DND-41 (cell line): ENCODE measurements around the gene ZNF208.
A peak's percentile ranks its signal among the peaks of the same experiment; 100 is the strongest.
"Not testable (repeated sequence)": the region's sequence is repeated elsewhere in the genome, so short reads cannot be mapped to it uniquely, and the experiment has no call there.

Source experiments
- ATAC-seq: fragments of 200-7000 bp; cut with Tn5 transposase; 3 replicates; pipeline ENCODE4 v1.9.1; 2021; ENCODE audit warnings: low read depth; ENCODE audit not compliant: insufficient read depth
- DNase-seq: peaks from one replicate; pipeline ENCODE4 v3.0.0-alpha.2; 2020
- H2AFZ ChIP-seq: 2 replicates; pipeline ENCODE4 v1.6.0; 2012; ENCODE audit warnings: low read depth, low read length
- H3K27ac ChIP-seq: 2 replicates; pipeline ENCODE4 v1.5.1; 2012; ENCODE audit warnings: low read length, inconsistent platforms
- H3K27me3 ChIP-seq: fragments of 200-600 bp; sonication (generic); 2 replicates; pipeline ENCODE4 v1.6.0; 2012; ENCODE audit warnings: low read length, mild to moderate bottlenecking, inconsistent platforms; ENCODE audit not compliant: insufficient read depth, poor library complexity
- H3K36me3 ChIP-seq: 2 replicates; pipeline ENCODE4 v1.5.1; 2012; ENCODE audit warnings: low read length, inconsistent platforms; ENCODE audit not compliant: insufficient read depth
- H3K4me1 ChIP-seq: 2 replicates; pipeline ENCODE4 v1.5.1; 2012; ENCODE audit warnings: mild to moderate bottlenecking, low read length; ENCODE audit not compliant: insufficient read depth
- H3K4me2 ChIP-seq: 2 replicates; pipeline ENCODE4 v1.6.0; 2012; ENCODE audit warnings: mild to moderate bottlenecking, moderate library complexity, low read length, inconsistent platforms; ENCODE audit not compliant: insufficient read depth
- H3K4me3 ChIP-seq, 2 experiments: fragments of 200-600 bp in 1 of 2; shearing (Covaris generic) in 1 of 2; 2 replicates each; pipeline ENCODE4 v1.5.1; 2012 to 2016; ENCODE audit warnings: inconsistent platforms in 2 of 2, low read length in 2 of 2, mild to moderate bottlenecking in 2 of 2, low read depth in 1 of 2, moderate library complexity in 1 of 2
- H3K79me2 ChIP-seq: 2 replicates; pipeline ENCODE4 v1.6.0; 2012; ENCODE audit warnings: low read length, inconsistent platforms; ENCODE audit not compliant: insufficient read depth
- H3K9ac ChIP-seq: 2 replicates; pipeline ENCODE4 v1.6.0; 2012; ENCODE audit warnings: low read depth, mild to moderate bottlenecking, inconsistent platforms, low read length, moderate library complexity
- H3K9me3 ChIP-seq: 2 replicates; pipeline ENCODE4 v1.5.1; 2012; ENCODE audit warnings: low read length, moderate library complexity, mild to moderate bottlenecking, inconsistent platforms; ENCODE audit not compliant: insufficient read depth, severe bottlenecking
- H4K20me1 ChIP-seq: 2 replicates; pipeline ENCODE4 v1.6.0; 2012; ENCODE audit warnings: low read length; ENCODE audit not compliant: insufficient read depth
- EZH2 ChIP-seq: IDR thresholded peaks from 3 replicates; pipeline ENCODE4 v1.6.1; 2012; ENCODE audit warnings: borderline replicate concordance, low read depth, mild to moderate bottlenecking, moderate library complexity, low read length, inconsistent platforms; ENCODE audit not compliant: severe bottlenecking
- TF ChIP-seq, protein P1 (sequence below): IDR thresholded peaks from 2 replicates; pipeline ENCODE4 v1.5.1; 2012; ENCODE audit warnings: borderline replicate concordance, low read length, moderate library complexity, mild to moderate bottlenecking; ENCODE audit not compliant: poor library complexity, severe bottlenecking; ENCODE audit errors: extremely low read depth

The ZNF208 gene

DNA sequence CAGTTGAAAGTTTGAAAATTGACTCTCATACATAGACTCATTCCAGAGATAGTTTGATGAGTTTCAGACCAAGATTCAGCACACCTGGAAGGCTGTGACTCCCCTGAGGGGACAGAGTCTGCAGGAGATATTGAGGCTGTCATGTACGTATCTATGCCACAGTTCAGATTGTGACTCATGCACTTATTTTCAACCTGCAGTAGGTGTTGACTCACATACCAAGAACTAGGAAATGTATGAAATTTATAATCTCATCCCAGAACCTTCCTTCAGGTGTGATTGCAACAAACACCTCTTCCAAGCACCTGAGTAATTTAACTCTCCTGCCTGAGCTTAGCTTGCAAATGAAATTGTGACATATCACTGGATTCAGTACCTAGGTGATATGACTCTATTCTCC lies 110.3 kb downstream of the ZNF208 start:
- Histone ChIP-seq H3K4me1 (no peaks in the 10 kb centered on the region), H3K27me3 (no peaks in the 10 kb centered on the region), H3K27ac (no peak overlapping the region), H3K4me3 (no peak overlapping the region), H4K20me1 (no peaks in the 10 kb centered on the region), H3K36me3 (no peaks in the 10 kb centered on the region), H3K79me2 (no peaks in the 10 kb centered on the region), H3K4me2 (no peak overlapping the region), H3K9me3 (no peaks in the 10 kb centered on the region), H3K9ac (no peak overlapping the region), H2AFZ (no peak overlapping the region)
- ATAC-seq (no peak), DNase-seq (no peak)
- TF ChIP-seq, protein P1, sequence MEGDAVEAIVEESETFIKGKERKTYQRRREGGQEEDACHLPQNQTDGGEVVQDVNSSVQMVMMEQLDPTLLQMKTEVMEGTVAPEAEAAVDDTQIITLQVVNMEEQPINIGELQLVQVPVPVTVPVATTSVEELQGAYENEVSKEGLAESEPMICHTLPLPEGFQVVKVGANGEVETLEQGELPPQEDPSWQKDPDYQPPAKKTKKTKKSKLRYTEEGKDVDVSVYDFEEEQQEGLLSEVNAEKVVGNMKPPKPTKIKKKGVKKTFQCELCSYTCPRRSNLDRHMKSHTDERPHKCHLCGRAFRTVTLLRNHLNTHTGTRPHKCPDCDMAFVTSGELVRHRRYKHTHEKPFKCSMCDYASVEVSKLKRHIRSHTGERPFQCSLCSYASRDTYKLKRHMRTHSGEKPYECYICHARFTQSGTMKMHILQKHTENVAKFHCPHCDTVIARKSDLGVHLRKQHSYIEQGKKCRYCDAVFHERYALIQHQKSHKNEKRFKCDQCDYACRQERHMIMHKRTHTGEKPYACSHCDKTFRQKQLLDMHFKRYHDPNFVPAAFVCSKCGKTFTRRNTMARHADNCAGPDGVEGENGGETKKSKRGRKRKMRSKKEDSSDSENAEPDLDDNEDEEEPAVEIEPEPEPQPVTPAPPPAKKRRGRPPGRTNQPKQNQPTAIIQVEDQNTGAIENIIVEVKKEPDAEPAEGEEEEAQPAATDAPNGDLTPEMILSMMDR = no peak
- TF ChIP-seq EZH2 = no peak

DNA sequence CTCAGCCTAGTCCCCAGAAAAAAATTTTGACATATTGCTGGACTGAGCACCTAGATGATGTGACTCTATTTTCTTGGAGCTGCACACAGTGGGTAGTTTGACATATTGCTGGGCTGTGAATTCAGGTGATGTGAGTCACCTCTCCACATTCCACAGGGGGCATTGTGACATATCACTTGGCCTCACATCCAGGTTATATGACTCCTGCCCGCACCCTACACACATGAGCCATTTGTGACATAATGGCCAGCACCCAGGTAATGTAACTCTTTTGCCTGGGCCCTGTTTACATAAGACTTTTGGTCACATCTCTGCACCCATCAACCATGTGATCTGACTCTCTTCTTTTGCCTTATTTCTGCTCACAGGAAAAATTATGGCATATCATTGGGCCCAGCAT lies 119.7 kb downstream of the ZNF208 start:
- H2AFZ ChIP-seq = no peak overlapping the region
- H4K20me1 ChIP-seq = no peaks in the 10 kb centered on the region
- no peaks in the 10 kb centered on the region for H3K27me3 ChIP-seq
- H3K79me2 ChIP-seq = no peaks in the 10 kb centered on the region
- DNase-seq (no peak), ATAC-seq (no peak)
- no peak overlapping the region for H3K27ac ChIP-seq
- H3K4me1 ChIP-seq = no peaks in the 10 kb centered on the region
- H3K9me3 ChIP-seq = no peaks in the 10 kb centered on the region
- no peak for TF ChIP-seq EZH2
- TF ChIP-seq, protein P1 = no peak
- no peak overlapping the region for H3K4me3 ChIP-seq
- no peak overlapping the region for H3K4me2 ChIP-seq
- no peak overlapping the region for H3K9ac ChIP-seq
- no peaks in the 10 kb centered on the region for H3K36me3 ChIP-seq

DNA sequence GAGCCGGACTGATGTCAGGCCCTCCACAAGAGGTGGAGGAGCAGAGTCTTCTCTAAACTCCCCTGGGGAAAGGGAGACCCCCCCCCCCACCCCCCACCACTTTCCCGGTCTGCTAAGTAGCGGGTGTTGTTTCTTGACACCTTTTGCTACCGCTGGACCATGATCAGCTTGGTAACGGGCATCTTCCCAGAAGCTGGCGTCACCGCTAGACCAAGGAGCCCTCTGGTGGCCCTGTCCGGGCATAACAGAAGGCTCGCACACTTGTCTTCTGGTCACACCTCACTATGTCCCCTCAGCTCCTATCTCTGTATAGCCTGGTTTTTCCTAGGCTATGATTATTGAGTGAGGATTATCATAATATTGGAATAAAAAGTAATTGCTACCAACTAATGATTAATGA lies 120.7 kb downstream of the ZNF208 start:
- not testable (repeated sequence) for H3K27me3 ChIP-seq, H3K4me2 ChIP-seq, ATAC-seq, H3K9me3 ChIP-seq, H3K9ac ChIP-seq, H2AFZ ChIP-seq, H3K27ac ChIP-seq, H3K79me2 ChIP-seq, H4K20me1 ChIP-seq, H3K4me1 ChIP-seq, H3K36me3 ChIP-seq, H3K4me3 ChIP-seq
- peak; percentile 27 for DNase-seq

DNA sequence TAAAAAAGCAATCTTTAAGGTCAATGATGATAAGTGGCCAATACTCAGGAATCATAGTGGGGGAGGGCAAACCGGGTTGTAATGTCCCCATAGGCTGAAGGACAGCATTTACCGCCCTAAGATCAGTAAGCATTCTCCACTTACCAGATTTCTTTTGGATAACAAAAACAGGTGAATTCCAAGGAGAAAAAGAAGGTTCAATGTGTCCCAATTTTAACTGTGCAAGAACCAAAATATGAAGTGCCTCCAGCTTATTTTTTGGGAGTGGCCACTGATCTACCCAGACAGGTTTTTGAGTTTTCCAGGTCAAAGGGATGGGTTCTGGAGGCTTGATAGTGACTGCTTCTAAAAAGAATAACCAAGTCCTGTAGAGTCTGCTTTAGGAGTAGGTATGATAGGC lies 125.2 kb downstream of the ZNF208 start:
- H3K4me1 ChIP-seq, H3K4me2 ChIP-seq, H2AFZ ChIP-seq, DNase-seq, H3K9me3 ChIP-seq, H3K27me3 ChIP-seq, H3K4me3 ChIP-seq, H3K79me2 ChIP-seq, ATAC-seq, H3K27ac ChIP-seq, H4K20me1 ChIP-seq, H3K9ac ChIP-seq, H3K36me3 ChIP-seq: not testable (repeated sequence)

DNA sequence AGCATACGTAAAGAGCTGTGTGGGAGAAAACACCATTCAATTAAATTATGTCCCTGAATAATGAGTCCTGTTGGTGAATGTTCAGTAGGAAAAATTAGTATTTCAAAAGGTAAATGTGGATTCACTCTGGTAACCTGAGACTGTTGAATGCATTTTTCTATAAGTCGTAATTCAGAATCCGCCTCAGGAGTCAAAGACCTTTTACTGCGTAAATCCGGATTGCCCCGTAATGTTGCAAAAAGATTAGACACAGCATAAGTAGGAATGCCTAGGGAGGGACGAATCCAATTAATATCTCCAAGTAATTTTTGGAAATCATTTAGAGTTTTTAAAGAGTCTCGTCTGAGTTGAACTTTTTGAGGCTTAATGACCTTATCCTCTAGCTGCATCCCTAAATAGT lies 126.0 kb downstream of the ZNF208 start:
- not testable (repeated sequence) for H2AFZ ChIP-seq, H3K36me3 ChIP-seq, H3K27ac ChIP-seq, H4K20me1 ChIP-seq, H3K4me2 ChIP-seq, DNase-seq, H3K4me1 ChIP-seq, H3K9me3 ChIP-seq, H3K79me2 ChIP-seq, H3K27me3 ChIP-seq, ATAC-seq, H3K9ac ChIP-seq, H3K4me3 ChIP-seq
